ENCODE measurements around the gene ARID3A. TPM values are rescaled to one million over a fixed set of nuclear protein-coding genes. Genes with fewer than 3 reads are reported as not detected.

ARID3A gene
- total and polyA plus RNA-seq, 2 of the 13 experiments (the other 11 are each of a cell fraction or from before 2014, with no cell fraction given), result 71.3 to 77.9 TPM

- TF ChIP-seq ZBTB34 (CRISPR knock-in tag; IDR thresholded peaks at IDR 0.05), result 0 out of 2 replicates have a peak, but pooled peaks have one; percentile 57
- TF ChIP-seq ZFP90 (CRISPR knock-in tag; IDR thresholded peaks at IDR 0.05; ENCODE audit: borderline replicate concordance), result 0 out of 2 replicates have a peak, but pooled peaks have one; percentile 66
- TF ChIP-seq ZNF451 (CRISPR knock-in tag; IDR thresholded peaks at IDR 0.05), result no peak
- TF ChIP-seq ATF2 (CRISPR knock-in tag; IDR thresholded peaks at IDR 0.05), result no peak
- peak; percentile 72 for TF ChIP-seq PHF8 (CRISPR knock-in tag; IDR thresholded peaks at IDR 0.05)
- TF ChIP-seq DPF2 (CRISPR knock-in tag; IDR thresholded peaks at IDR 0.05; ENCODE audit: borderline replicate concordance, low read depth), result no peak
- no peak for TF ChIP-seq RNF2 (conservative IDR thresholded peaks at IDR 0.05; ENCODE audit: low read depth)
- TF ChIP-seq ZSCAN21 (CRISPR knock-in tag; IDR thresholded peaks at IDR 0.05; ENCODE audit: borderline replicate concordance), result peak; percentile 63; the same call in 1 of the 2 replicates
- TF ChIP-seq ISL2 (CRISPR knock-in tag; IDR thresholded peaks at IDR 0.05), result peak; percentile 46; the same call in 1 of the 2 replicates
- no peak for TF ChIP-seq KIAA2018 (CRISPR knock-in tag; IDR thresholded peaks at IDR 0.05; ENCODE audit: borderline replicate concordance)
- no peak for TF ChIP-seq THAP7 (CRISPR knock-in tag; IDR thresholded peaks at IDR 0.05)
- 0 out of 2 replicates have a peak, but pooled peaks have one; percentile 14 for TF ChIP-seq AKAP8 (CRISPR knock-in tag; IDR thresholded peaks at IDR 0.05)
- peak; percentile 36 for TF ChIP-seq ZNF441 (CRISPR knock-in tag; IDR thresholded peaks at IDR 0.05; ENCODE audit: borderline replicate concordance)
- TF ChIP-seq TEF (CRISPR knock-in tag; IDR thresholded peaks at IDR 0.05), result no peak
- no peak for TF ChIP-seq PLRG1 (conservative IDR thresholded peaks at IDR 0.05)
- no peak for TF ChIP-seq TBP (CRISPR knock-in tag; IDR thresholded peaks at IDR 0.05)
Measured at GRCh38 chr19:1020868-1021425, 95.1 kb downstream of the ARID3A start, which contains the start of gene TMEM259 (continued).

Measured in HepG2 (cell line).